Measurements from ENCODE around the gene CDNF. TPM values are rescaled to one million over a fixed set of nuclear protein-coding genes. Genes with fewer than 3 reads are reported as not detected.

Gene CDNF
- polyA plus RNA-seq, 3 donors, result 2.0 to 3.3 (median 2.6) TPM

DNA sequence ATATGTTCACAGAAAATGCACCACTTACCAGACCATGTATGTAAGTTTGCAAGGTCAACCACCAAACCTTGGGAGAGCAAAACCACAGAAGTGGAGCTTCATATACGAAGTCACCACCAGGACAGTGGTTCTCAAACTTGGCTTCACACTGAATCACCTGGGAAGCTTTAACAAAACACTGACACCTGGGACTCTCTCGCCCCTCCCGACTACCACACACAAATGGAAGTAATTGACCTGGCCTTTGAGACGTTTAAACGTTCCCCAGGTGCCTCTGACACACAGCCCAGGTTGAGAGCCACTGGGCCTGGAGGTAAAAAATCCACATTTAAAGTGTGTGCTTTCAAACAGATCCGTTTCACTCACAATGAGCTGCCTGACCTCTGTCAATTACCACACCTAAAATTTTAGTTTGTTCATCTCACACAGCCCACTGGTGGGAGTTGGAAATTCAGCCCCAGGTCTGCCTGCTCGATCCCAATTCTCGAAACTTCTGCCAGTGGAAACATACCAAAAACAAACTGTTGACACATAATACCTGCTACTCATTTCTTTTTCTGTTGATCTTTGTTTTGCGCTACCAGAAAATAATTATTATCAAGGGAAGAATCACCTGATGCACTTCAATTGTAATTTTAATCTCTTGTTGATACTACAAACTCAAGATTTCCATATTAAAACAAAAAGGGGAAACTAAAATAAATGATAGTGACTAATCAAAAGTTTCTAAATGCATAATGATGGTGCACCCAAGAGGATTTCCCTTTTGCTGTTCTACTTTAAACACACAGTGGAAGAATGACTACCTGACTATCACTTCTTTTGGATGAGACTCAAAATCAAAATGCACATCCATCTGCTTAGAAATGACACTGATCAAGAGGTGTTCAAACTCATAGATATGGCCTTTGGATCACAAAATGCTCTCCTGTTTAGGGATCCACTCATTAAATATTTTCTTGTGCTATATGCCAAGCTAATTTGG is 26.6 kb downstream of the CDNF start:
- DNase-seq (ENCODE audit: extremely low read depth in 1 of 11, low read depth in 9 of 11, low spot score in 4 of 11), result no peak

DNA sequence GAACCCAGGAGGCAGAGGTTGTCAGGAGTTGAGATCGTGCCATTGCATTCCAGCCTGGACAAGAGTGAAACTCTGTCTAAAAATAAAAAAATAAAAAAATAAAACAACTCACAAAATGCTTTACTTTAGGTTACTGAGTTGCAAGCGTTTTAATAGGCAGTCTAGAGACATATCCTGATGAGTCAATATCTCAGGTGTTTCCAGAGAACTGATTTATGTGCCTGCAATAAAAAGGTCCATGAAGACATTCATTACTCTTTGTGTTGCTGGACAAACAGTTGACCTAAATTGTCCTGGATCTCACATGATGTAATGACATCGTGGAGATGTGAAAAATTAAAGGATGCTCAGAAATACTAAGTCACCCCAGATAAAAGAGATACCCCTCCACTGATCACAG is 31.5 kb downstream of the CDNF start:
- DNase-seq (ENCODE audit: extremely low read depth in 1 of 11, low read depth in 9 of 11, low spot score in 4 of 11), result no peak

DNA sequence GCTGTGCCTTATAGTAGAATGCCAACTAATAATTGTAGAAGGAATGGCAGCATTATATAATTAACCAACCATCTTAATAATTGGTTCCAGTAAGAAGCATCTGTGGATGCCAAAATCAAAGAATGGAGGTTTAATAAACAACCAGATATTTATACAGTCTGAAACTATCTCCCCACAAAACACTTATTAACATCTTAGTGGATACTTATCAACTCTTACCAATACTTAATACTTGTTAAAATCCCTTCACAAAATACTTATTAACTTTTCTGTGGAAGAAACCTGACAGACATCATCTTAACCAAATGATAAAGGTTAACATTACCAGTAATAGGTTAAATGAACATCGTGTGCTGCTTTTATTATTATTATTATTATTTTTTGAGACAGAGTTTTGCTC is 34.0 kb downstream of the CDNF start:
- no peak for DNase-seq (ENCODE audit: extremely low read depth in 1 of 11, low read depth in 9 of 11, low spot score in 4 of 11)

DNA sequence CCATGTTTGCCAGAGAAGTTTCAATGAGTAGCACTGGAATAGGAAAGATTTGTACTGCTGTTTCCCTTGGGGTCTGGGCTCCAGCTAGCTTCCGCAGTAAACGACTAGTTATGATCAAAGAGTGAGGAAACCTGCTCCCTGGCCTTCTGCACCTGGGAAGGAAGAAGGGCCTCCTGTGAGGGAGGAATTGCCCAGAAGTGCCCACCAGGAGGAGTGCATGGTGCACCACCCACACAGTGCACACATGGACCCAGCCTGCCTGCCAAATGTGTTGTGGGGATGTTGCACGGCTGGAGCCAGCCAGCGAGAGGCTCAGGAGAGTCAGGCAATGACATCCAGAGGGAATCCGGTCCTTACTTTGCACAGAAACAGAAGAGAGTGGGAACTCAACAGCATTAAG is 36.1 kb downstream of the CDNF start:
- peak in 1 of 11 donors; percentile 7 for DNase-seq (ENCODE audit: extremely low read depth in 1 of 11, low read depth in 9 of 11, low spot score in 4 of 11)

DNA sequence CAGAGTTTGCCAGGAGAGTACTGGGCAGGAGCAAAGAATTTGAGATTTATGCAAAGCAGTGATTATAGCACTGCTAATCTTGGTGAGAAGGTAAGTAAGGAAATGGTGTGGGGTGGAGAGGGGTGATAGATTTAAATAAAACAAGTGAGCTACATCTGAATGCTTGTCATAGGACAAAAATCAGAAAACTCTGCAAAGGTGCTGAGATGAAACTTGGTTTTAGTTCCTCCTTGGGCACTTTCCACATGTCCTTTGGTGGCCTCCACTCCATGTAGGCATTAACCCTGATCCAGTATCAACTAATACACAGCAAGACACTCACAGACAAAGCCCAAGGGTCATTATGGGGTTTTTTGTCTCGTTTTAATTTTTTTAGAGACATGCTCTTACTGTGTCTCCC is 37.4 kb downstream of the CDNF start:
- DNase-seq (ENCODE audit: extremely low read depth in 1 of 11, low read depth in 9 of 11, low spot score in 4 of 11), result no peak

DNA sequence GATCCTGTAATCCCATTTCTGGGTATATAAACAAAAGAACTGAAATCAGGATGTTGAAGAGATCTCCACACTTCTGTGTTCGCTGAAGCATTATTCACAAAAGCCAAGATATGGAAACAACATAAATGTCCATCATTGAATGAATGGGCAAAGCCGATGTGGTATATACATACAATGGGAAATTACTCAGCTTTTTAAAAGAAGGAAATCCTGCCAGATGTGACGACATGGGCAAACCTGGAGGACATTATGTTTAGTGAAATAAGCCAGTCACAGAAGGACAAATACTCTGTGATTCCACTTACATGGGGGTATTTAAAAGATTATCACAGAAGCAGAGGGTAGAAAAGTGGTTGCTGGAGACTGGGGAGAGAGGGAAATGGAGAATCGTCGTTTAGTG is 39.2 kb downstream of the CDNF start:
- DNase-seq (ENCODE audit: extremely low read depth in 1 of 11, low read depth in 9 of 11, low spot score in 4 of 11), result no peak

DNA sequence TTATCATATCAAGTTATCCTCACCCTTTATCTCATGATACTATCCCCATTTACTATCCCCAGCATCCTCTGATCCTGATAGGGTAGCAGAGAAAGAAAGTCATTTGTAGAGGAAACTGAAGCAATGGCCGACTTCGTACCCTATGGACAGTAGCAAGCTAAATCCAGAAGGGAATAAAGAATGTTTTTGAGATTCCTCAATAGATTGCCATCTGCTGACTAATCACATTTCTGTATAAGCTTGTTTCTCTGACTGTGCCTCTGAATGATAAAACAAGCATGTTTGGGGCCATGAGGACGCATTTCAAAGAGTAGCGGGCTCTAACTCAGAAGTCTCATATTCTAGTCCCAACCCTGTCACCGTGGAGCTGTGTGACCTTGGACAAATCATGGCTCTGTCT is 49.9 kb downstream of the CDNF start:
- DNase-seq (ENCODE audit: extremely low read depth in 1 of 11, low read depth in 9 of 11, low spot score in 4 of 11), result no peak

DNA sequence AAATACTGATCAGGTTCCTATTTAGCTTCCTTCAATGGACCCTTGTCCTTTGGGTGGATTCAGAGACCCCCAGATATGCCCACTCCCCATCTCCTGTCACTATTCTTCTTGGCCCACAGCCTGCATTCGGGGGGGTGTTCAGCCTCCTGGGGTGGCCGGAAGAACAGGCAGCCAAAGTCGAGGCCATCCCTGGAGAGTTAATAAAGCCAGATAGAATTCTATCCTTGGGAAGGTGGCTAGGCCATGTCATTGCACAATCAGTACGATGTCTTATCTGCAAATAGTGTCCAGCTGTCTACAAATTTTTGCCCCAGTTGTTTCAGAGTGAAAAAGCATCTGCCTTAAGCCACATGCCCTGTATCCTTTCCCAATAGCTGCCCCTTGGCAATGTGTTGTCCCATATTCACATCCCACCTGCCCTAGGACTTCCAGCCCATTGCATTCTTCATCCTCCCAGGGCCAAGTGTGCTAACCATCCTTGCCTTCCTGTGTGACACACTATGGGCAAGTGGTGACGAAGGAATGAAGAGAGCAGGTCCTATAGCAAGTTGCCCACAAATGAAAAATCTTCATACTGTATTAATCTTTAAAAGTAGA is 53.3 kb downstream of the CDNF start:
- no peak for DNase-seq (ENCODE audit: extremely low read depth in 1 of 11, low read depth in 9 of 11, low spot score in 4 of 11)

DNA sequence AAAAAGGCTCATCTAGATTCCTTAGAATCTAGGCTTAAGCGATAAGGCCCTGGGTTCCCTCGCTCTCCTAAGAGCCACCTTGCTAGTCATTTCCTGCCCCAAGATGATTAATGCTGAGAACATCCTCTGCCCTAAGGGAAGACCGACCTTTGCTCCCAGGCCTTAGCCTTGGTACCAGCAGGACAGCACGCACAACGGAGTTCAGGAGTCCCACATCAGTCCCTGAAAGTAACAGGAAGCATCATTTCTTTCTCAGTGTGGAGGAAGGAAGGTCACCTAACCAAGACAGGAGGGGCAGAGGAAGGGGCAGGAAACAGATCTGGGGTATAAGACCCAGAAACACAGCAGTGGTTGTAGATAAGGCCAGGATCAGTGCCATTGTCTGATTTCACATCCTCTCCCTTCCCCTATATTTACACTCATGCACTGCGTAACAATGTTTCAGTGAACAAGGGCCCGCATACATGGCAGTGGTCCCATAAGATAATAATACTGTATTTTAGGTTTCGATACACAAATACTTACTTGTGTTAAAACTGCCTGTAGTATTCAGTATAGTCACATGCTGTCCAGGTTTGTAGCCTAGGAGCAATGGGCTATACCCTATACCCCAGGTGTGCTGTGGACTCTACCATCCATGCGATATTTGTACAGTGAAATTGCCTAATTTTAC is 55.0 kb downstream of the CDNF start:
- DNase-seq (ENCODE audit: extremely low read depth in 1 of 11, low read depth in 9 of 11, low spot score in 4 of 11), result peak in 2 of 11 donors; percentile 8 to 22

DNA sequence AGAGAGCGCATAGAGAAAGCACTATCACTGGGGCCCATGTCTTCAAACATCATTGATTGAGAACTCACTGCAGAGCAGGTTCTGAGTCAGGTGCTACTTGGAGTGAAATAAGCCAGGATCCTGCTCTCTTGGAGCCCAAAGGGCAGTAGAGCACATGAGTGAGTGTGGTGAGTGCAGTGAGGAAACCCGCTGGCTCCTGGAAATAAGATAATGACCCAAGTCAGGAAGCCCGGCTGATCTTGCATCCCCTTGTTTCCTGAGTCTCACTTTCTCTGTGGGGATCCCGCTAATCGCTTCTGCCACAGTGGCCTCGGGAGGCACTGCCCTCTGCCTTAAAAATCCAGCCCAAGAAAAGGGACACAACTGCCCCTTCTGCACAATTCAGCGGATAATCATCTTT is 56.1 kb downstream of the CDNF start:
- DNase-seq (ENCODE audit: extremely low read depth in 1 of 11, low read depth in 9 of 11, low spot score in 4 of 11), result no peak

DNA sequence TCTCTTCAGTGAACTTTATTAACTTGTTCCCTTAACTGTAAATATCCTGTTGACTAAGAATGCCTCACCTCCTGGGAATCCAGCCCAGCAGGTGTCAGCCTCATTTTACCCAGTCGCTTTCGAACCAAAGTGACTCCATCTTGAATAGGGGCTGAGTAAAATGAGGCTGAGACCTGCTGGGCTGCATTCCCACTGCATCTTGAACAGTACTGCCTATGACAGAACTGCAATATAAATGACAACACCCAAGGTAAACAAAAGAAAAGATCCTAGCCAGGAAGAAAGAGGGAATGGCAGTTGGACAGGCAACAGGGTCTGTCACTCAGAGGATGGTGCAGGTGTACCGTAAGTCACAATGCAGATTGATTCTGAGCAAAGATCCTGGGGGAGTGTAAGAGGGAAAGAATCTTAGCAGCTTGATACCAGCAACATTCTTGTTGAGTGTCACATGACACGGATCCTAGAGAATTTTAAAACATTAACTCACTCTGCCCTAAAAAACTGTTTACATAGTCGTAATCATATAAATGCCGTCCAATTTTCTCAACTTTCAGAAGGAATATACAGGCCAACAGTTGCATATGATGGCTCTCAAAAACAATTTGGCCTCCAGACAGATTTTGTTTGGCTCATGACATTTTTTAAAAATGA is 58.7 kb downstream of the CDNF start:
- DNase-seq (ENCODE audit: extremely low read depth in 1 of 11, low read depth in 9 of 11, low spot score in 4 of 11), result no peak

DNA sequence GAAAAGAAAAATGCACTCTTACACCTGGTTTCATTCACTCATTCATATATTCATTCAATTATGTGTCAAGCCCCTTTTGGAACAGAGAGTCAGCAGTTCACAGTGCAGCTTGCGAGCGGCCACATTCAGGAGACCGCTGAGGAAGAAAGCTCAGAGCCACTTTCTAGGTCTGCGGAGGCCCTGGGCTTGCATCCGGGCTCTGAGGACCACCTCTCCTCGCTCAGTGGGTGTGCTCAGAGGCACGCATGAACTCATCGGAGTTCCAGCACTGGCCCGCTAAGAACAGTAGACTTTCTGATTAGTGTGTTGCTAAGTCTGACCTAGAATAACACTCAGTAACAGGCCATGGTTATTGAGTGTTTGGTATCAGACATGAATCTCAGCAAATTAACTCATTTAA is 61.3 kb downstream of the CDNF start:
- no peak for DNase-seq (ENCODE audit: extremely low read depth in 1 of 11, low read depth in 9 of 11, low spot score in 4 of 11)

DNA sequence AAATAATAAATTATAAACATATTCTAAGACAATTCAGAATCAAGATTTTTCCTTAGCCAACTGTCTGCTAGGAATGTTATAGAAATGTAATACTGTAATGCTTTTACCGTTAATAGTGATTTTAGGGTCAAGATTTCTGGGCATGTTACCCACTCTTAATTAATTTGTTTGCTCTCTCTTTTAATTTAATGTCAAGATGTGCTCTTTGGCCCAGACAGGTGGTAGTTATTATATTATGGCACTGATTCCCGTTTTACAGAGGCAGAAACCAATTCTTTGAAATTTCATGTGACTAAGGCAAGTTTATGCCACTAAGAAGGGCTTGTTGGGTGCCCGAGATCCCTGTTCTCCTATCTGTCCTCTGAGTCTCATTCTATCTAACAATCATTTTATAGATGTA is 62.2 kb downstream of the CDNF start:
- no peak for DNase-seq (ENCODE audit: extremely low read depth in 1 of 11, low read depth in 9 of 11, low spot score in 4 of 11)

DNA sequence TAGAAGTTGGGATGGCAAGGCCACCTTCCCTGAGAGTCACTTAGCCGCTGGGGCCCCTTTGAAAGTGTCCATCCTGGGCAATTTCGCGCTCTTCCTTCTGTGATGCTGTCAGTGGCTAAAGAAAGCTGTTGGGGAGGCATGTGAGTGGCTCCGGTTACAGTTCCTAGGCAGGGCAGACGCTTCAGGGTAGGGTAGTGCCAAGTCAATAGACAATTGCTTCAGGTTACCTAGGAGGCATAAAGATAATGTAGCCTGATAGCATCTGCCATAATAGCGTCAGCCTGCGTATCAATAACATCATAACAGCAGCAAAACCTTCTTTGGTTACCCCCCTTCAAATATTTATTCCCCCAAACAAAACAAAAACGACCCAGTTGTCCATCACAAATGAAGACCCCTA is 63.0 kb downstream of the CDNF start, which contains the start of gene FAM107B:
Gene FAM107B (minus strand): TSS at position 101 of the 400 bp plus-strand sequence. CDS start 234 bp downstream, outside the sequence.
- no peak for DNase-seq (ENCODE audit: extremely low read depth in 1 of 11, low read depth in 9 of 11, low spot score in 4 of 11)

DNA sequence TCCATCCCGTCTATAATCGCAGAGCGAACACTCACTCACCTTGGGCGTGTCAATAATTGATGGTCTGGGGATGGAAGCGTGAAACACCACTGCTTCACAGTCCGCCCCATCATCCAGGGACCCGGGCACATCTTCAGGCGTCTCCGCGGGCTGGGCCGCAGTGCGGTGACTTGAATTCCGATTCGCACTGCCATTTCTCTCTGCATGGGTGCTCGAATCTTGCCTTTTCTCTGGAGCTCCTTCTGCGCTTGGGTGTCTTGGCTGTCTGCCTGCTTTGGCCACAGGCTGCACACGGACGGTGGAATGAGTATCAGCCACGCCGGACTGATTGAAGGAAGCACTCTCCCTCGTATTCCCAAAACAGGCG is 63.6 kb downstream of the CDNF start:
- no peak for DNase-seq (ENCODE audit: extremely low read depth in 1 of 11, low read depth in 9 of 11, low spot score in 4 of 11)

DNA sequence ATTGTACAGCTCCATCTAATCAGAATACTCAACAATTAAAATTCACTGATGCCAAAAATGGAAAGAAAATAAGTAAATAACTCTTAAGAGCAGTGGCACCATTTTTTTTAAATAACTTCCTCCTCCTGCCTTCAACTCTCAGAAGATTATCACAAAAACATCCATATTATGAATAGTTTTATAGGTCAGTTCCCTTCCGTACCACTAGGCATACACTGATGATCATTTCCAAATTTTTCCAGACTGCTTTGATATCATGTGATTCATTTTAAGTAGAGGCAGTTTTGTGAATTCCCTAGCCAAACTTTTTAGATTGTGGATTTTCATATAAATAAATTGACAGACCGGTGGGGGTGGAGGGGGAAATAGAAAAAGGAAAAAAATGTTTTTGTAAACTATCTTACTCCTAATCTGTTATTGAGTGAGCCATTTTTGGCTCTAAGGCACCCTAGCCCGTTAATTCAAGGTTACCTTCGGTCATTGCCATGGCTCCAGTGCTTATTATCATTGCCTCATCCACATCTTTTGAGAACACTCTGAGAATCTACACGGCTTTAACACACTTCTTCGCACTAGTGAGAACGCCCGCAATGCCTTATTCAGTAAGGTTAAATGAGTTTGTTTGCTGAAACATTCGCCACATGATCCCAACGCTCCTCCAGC is 64.2 kb downstream of the CDNF start:
- no peak for DNase-seq (ENCODE audit: extremely low read depth in 1 of 11, low read depth in 9 of 11, low spot score in 4 of 11)

DNA sequence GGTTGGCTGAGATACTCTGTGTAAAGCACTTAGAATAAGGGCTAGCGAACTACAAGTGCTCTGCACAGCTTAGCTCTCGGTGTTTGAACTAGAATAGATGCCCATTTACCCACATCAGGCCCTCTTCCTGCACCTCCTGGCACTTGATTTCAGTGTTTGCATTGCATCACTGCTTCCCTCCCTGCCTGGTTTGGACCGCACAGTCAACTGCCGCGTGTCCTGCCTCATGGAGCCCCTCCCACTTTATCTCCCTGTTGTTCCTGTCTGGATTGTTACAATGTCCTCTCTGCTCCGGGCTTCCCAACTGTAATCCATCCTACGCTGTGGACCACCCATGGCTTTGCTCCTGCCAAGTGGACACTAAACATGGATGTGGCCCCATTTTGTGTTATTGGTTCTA is 65.4 kb downstream of the CDNF start:
- DNase-seq (ENCODE audit: extremely low read depth in 1 of 11, low read depth in 9 of 11, low spot score in 4 of 11), result no peak

DNA sequence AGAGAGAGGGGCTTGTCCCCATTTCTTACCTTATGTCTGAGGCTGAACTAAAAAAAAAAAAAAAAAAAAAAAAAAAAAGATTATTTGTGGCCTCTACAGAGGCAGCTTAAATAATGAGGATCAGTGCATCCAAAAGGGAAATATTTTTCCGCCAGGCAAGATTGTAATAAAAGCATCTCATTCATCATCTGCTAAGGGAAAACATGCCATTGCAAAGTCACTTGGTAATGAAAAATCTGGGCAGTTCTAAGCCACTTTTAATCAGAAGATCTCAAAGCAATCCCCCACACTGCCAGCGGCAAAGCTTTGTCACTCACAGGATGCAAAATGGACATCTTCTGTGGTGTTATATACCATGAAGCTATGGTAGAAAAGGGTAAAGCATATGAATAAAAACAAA is 66.9 kb downstream of the CDNF start:
- no peak for DNase-seq (ENCODE audit: extremely low read depth in 1 of 11, low read depth in 9 of 11, low spot score in 4 of 11)
